GM18868 (cell line): Measurements from ENCODE around the gene PPP2R2B.

Experiments
- ATAC-seq: cut with Tn5 transposase; IDR thresholded peaks from one replicate; pipeline ENCODE4 v1.9.1; 2021; ENCODE audit warnings: mild to moderate bottlenecking, moderate library complexity; ENCODE audit not compliant: unreplicated experiment

Gene PPP2R2B

DNA sequence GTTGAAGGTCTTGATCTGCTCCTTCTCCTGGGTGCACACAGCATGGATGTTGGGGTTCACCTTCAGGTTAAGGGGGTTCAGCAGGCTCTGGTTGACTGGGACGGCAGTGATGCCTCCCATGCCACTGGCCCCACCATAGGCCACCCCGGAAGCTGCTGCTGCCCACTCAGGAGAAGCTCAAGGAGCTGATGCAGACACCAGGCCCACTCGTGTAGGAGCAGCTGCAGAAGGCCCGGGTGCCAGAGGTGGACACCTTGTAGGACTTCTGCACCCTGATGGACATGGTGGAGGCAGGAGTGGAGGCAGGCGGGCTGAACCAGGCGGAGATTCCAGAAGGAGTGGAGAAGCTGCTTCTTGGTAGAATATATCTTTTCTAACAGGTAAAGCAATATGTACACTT lies 171.2 kb downstream of the PPP2R2B start:
- no peak for ATAC-seq

DNA sequence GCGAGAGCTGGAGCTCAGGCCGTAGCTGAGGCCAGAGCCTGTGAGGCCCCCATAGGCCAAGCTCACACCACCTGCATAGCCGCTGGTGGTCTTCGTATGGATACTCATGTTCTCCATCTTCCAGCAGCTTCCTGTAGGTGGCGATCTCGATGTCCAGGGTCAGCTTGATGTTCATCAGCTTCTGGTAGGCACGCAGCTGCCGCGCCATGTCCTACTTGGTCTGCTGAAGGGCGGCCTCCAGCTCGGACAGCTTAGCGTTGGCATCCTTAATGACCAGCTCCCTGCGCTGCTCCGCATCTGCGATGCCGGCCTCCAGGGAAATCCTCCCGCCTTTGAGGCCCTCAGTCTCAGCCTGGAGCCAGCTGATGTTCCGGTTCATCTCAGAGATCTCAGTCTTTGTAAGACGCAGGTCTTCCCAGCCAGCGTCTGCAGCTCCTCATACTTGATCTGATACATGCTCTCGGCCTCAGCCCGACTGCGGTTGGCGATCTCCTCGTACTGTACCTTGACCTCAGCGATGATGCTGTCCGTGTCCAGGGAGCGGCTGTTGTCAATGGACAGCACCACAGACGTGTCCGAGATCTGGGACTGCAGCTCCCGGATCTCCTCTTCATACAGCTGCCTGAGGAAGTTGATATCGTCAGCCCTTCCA lies 172.1 kb downstream of the PPP2R2B start:
- no peak for ATAC-seq

DNA sequence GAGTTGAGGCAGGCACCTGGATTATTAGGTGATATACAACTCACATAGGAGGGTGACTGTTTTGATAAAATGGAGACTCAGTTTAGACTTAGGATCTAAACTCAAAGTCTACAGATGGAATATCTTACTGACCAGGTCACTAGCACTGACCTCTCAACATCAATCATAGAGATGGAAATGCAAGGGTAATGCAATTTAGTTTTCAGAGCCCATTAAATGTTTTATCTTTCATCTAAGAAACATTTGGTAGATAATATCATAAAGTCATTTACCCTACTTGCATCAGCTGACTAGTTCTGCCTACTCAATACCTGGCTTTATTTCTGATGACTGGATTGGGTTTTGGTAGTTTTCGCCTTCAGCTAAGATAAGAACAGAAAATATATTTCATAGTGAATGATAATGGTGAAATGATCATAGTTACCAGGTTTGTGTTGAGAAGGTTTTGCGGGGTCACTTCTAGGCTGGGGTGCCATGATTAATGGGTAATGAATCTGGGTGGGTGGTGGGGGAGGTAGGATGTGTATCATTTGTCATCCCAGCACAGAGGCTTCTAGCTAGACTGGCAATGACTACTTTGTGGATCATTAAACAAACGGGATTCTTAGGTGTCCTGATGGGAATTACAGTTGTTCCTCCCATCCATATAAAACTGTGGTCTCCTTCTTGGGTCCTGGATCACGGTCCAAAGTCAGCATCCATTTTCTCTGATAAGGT lies 173.4 kb downstream of the PPP2R2B start:
- no peak for ATAC-seq

GRCh38 chr5:146703899-146704298 lies 174.7 kb downstream of the PPP2R2B start:
- no peak for ATAC-seq

DNA sequence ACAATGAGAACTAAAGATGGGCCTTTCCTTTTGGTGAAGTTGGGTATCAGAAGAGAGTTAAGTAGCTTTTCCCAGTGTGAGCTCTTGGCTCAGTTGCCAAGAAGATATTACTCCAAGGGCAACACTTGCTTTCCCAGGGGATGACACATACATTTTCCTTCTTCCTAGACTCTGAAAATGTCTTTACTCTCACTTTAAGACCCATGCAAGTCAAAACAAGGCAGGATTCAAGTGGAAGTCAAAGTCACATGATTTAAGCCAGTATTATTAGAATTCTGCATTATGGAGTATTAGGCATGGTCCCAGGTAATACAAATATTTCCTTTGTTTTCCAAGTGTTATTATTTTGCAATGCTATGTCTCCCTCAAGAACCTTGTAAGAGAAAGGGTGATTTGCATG lies 175.1 kb downstream of the PPP2R2B start:
- no peak for ATAC-seq

- ATAC-seq = no peak
Observed at GRCh38 chr5:146699664-146700418, 178.7 kb downstream of the PPP2R2B start.

DNA sequence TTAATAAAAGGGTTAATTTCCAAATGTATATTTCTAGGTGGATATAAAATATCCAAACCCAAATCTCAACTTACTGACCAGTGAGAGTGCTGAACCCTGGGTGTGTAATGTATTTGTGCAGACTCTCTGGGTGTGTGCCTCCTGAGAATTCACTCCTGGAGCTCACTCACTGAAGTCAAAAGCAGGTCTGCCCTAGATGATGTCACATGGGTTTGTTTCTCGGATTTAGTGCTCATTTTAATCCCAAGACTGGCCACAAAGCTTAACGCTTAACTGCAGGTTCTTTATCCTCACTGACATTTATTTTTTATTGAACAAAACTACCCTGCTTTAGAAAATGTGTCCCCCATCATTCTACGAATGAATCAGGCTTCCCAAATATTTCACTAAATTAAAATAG lies 179.4 kb downstream of the PPP2R2B start:
- no peak for ATAC-seq

DNA sequence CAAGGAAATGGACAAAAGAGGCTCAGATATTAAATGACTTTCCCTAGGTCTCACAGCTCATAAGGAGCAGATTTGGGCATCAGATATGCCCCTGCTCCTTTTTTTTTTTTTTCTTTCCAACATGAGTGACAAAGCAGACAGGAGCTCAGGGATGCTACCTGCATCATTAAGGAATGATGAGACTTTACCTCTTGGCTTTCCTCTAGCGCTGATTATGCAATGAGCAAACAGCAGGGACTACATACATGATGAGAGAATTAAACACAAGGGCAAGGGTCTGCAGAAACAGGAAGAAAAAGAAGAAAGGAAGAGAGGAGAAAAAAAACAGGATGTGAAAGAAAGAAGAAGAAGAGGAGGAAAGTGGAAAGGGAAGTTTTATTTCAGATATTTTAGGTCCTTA lies 179.9 kb downstream of the PPP2R2B start:
- no peak for ATAC-seq

- ATAC-seq = no peak
Observed at GRCh38 chr5:146697211-146697610, 181.3 kb downstream of the PPP2R2B start.

- ATAC-seq = no peak
Observed at GRCh38 chr5:146695646-146696045, 182.9 kb downstream of the PPP2R2B start.

- ATAC-seq = no peak
Observed at GRCh38 chr5:146690880-146691355, 187.6 kb downstream of the PPP2R2B start.

- ATAC-seq = no peak
Observed at GRCh38 chr5:146687630-146688029, 190.9 kb downstream of the PPP2R2B start.

DNA sequence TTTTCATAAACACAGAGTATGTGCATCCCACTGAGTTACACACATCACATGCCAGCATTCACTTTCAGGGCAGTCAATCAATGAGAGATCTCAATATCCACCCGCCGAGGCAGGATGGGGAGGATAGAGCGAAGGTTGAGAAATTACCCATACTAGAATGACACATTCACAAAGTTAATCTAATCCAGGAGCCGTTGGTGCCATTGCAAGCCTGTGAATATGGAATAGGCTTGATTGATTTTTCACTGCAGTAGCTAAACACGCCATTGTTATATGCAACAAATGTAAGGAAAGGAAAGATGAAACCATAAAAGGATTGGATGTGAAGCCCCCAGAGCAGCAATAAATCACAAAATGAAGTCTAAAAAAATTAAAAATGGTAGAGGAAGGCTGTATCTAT lies 194.7 kb downstream of the PPP2R2B start:
- no peak for ATAC-seq

DNA sequence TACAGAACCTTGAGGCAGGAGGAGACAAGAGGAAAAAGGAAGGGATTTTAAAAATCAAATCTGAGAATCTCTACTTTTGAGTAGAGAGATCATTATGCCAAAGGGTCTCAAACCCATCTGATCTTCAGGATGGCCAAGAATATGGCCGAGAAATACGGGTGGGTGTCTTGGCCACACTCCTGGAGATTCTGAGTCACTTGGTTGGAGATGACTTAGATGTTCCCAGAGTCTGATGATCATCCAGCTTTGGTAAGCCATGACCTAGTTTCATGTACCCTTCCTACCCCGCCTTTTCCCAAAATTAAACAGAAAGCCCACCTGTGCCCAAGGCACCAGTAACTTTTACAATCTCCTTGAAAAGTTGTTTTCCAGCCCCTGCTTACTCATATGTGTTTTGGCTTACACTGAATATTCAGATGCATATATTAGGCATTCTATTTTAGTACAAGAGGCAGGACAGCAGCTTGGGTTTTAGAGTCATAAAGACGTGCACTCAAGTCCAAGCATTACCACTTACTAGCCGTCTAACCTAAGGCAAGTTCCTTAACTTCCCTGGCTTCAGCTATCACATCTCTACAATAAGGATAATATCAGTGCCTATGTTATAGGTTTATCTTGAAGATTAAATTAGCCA lies 195.5 kb downstream of the PPP2R2B start:
- ATAC-seq = no peak

- ATAC-seq = no peak
Observed at GRCh38 chr5:146681585-146682105, 196.9 kb downstream of the PPP2R2B start.

GRCh38 chr5:146680846-146681584 lies 197.5 kb downstream of the PPP2R2B start:
- ATAC-seq = no peak

GRCh38 chr5:146675636-146676035 lies 202.9 kb downstream of the PPP2R2B start:
- ATAC-seq = no peak

DNA sequence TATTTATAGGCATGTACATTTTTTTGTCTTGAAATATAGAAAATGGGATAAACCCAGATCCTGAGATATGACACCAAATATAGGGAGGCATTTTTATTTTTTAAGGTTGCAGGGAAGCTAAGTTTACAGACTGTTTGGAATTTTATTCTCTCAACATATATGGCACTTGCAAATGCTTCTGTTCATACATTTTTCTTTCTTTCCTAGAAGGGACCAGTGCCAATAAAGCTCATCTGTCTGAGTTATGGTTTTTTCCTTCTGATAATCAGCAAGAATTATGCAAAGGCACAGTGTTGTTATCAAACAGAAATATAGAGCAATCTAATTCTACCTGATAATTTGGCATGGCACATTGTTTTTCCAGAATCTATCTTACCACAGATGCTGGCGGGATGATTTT lies 205.7 kb downstream of the PPP2R2B start:
- ATAC-seq = no peak

DNA sequence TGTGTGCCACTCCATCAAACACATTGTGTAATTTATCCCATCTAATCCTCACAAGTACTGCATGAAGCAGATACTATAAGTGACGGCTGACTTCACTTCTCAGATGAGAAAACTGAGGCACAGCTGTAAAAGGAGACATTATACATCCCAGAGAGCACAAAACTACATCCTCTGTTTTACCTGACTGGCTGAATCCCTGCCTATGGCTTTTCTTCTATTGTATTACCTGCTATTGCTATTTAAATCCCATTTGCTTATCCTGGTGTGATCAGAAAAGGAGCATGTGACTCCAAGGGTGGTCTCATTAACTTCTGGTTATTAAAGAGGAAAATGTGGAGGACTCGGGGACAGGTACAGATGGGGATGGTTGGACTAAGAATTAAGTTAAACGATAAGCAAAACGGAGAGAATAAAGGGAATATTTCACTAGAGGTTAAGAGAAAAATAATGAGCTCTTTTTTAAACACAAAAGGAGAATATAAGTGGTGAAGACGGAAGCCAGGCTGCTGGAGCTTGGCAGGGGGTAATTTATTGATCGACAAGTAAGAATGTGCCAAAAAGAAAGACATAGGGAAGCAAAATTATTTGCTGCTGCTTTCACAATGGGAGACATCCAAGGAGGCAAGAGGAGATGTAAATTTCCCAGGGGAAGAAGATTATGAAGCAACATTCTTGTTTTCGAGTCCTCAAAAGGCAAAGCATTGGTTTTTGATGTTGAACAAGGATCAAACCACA lies 206.8 kb downstream of the PPP2R2B start:
- ATAC-seq = no peak

- no peak for ATAC-seq
Observed at GRCh38 chr5:146669656-146670055, 208.9 kb downstream of the PPP2R2B start.
